Kidney epithelial cell (primary cell): ENCODE measurements around the gene CCDC106. TPM values are rescaled to one million over a fixed set of nuclear protein-coding genes. Genes with fewer than 3 reads are reported as not detected.

Experiments
- DNase-seq: peaks from one replicate; pipeline ENCODE4 v3.0.0-alpha.2; 2010; ENCODE audit warnings: low read depth
- H3K27me3 ChIP-seq: 2 replicates; pipeline ENCODE4 v1.6.0; 2011; ENCODE audit warnings: low read length; ENCODE audit not compliant: control insufficient read depth, insufficient read depth
- H3K36me3 ChIP-seq: 2 replicates; pipeline ENCODE4 v1.5.1; 2011; ENCODE audit warnings: low read length; ENCODE audit not compliant: control insufficient read depth, insufficient read depth
- H3K4me3 ChIP-seq: 2 replicates; pipeline ENCODE4 v1.5.1; 2011; ENCODE audit warnings: low read depth, mild to moderate bottlenecking, control low read depth, low read length
- CTCF ChIP-seq: IDR thresholded peaks from 2 replicates; pipeline ENCODE4 v1.5.1; 2011; ENCODE audit warnings: mild to moderate bottlenecking, moderate library complexity, low read length, control low read depth, inconsistent platforms; ENCODE audit not compliant: insufficient read depth, poor library complexity, severe bottlenecking
- total RNA-seq: library from RNA; depleted of rRNA; stranded (reverse); fragments of >200 nt; gene quantifications from 2 replicates; pipeline ENCODE4 v1.2.3, GENCODE V29; 2015

CCDC106 gene
- total RNA-seq, 1 donor from 2014 or later = 12.2 TPM

GRCh38 chr19:55654323-55654867 lies 6.4 kb downstream of the CCDC106 start:
- H3K4me3 ChIP-seq = peak overlapping the region; percentile 70
- peak; percentile 90 for DNase-seq
- no peaks in the 10 kb centered on the region for H3K36me3 ChIP-seq
- TF ChIP-seq CTCF = no peak
- H3K27me3 ChIP-seq = no peaks in the 10 kb centered on the region

GRCh38 chr19:55654868-55655647 lies 7.0 kb downstream of the CCDC106 start, which contains the start of gene U2AF2:
U2AF2 (plus strand) TSS chr19:55655035; CDS start chr19:55655105, 70 bp downstream.
- no peak for DNase-seq
- TF ChIP-seq CTCF = no peak

GRCh38 chr19:55655648-55656040 lies 7.6 kb downstream of the CCDC106 start:
- peak overlapping the region; percentile 70 for H3K4me3 ChIP-seq
- peaks cover 2% of the 10 kb centered on the region for H3K36me3 ChIP-seq
- no peaks in the 10 kb centered on the region for H3K27me3 ChIP-seq
- no peak for TF ChIP-seq CTCF
- no peak for DNase-seq

More at GRCh38 chr19:55654868-55655647, 7.0 kb downstream of the CCDC106 start, which contains the start of gene U2AF2:
- Histone ChIP-seq H3K4me3 (peak within 1 kb of the TSS; percentile 70), H3K36me3 (peaks cover 2% of the 10 kb centered on the region), H3K27me3 (no peaks in the 10 kb centered on the region)

GRCh38 chr19:55656552-55656951 lies 8.5 kb downstream of the CCDC106 start:
- no peak for TF ChIP-seq CTCF
- DNase-seq = no peak
- Histone ChIP-seq H3K27me3 (no peaks in the 10 kb centered on the region), H3K36me3 (peaks cover 2% of the 10 kb centered on the region), H3K4me3 (peak overlapping the region; percentile 70)

GRCh38 chr19:55656988-55657747 lies 9.2 kb downstream of the CCDC106 start:
- peaks cover 2% of the 10 kb centered on the region for H3K36me3 ChIP-seq
- peak overlapping the region; percentile 70 for H3K4me3 ChIP-seq
- DNase-seq = no peak
- H3K27me3 ChIP-seq = no peaks in the 10 kb centered on the region
- TF ChIP-seq CTCF = no peak
